Esophagus squamous epithelium (tissue), 5 donors: ENCODE results near the gene TMEM214. TPM values are rescaled to one million over a fixed set of nuclear protein-coding genes. Genes with fewer than 3 reads are reported as not detected.

ENCODE experiments used
- DNase-seq: peaks from one replicate; lab custom pipeline; 2025; lab: John Stamatoyannopoulos, UW
- H3K27ac ChIP-seq, 4 donors: fragments of 200-600 bp; sonication (generic); one replicate each; pipeline ENCODE4 v1.5.1; 2016 to 2019; ENCODE audit warnings: mild to moderate bottlenecking in 1 of 4
- H3K27me3 ChIP-seq, 4 donors: fragments of 200-600 bp; sonication (generic); 1 replicate in 3 of 4; 2 replicates in 1 of 4; pipeline versions ENCODE4 v1.5.1 to v1.6.0; 2017 to 2021; ENCODE audit warnings: antibody characterized with exemption in 1 of 4
- H3K36me3 ChIP-seq, 3 donors: fragments of 200-600 bp; sonication (generic); one replicate each; pipeline ENCODE4 v1.5.1; 2016 to 2019
- H3K4me1 ChIP-seq, 3 donors: fragments of 200-600 bp; sonication (generic); one replicate each; pipeline ENCODE4 v1.5.1; 2017 to 2019
- H3K4me3 ChIP-seq, 4 donors: fragments of 200-600 bp; sonication (generic); 1 replicate in 3 of 4; 2 replicates in 1 of 4; pipeline ENCODE4 v1.5.1; 2016 to 2019; ENCODE audit warnings: mild to moderate bottlenecking in 2 of 4, moderate library complexity in 1 of 4
- H3K9me3 ChIP-seq, 3 donors: fragments of 200-600 bp; sonication (generic); one replicate each; pipeline ENCODE4 v1.5.1; 2016 to 2019
- CTCF ChIP-seq, 6 experiments: fragments of 450-650 bp in 4 of 6; fragments of 200-600 bp in 2 of 6; sonication (generic) in 2 of 6; IDR thresholded peaks; one replicate each; pipeline ENCODE4 v1.5.1; 2016 to 2019; ENCODE audit warnings: antibody characterized with exemption in 6 of 6, mild to moderate bottlenecking in 4 of 6, moderate library complexity in 4 of 6
- POLR2A ChIP-seq, 4 donors: fragments of 450-650 bp; IDR thresholded peaks; one replicate each; pipeline ENCODE4 v1.6.1; 2017; ENCODE audit warnings: antibody characterized with exemption in 4 of 4, mild to moderate bottlenecking in 4 of 4, moderate library complexity in 3 of 4
- WGBS, 2 donors: methylation state at CpG; one replicate each; pipeline ENCODE4 v1.1.5; 2018; 5-methylcytosine and 5-hydroxymethylcytosine counted together
- intact Hi-C: fragments of 100-400 bp; cut with DNase I; formaldehyde crosslinking; loops from one replicate; pipeline ENCODE4 v1.15.0; 2022
- total RNA-seq, 4 donors: library from RNA; depleted of rRNA; stranded (reverse); fragments of >200 nt; gene quantifications; one replicate each; pipeline ENCODE4 v1.1.0, GENCODE V29; 2016
- donor health status: DM: yes; HTN: yes; CAD: no.

Gene TMEM214
- total RNA-seq, 4 donors from 2014 or later: 15.7 to 34.5 (median 32.1) TPM

- TF ChIP-seq CTCF (IDR thresholded peaks at IDR 0.05) (no peak), POLR2A (IDR thresholded peaks at IDR 0.05) (no peak)
- Histone ChIP-seq H3K4me3 (no peak overlapping the region), H3K27me3 (no peaks in the 10 kb centered on the region), H3K4me1 (peaks cover 0 to 24% (median 9%) of the 10 kb centered on the region in 3 donors), H3K9me3 (no peaks in the 10 kb centered on the region), H3K27ac (peak overlapping the region in 2 of 4 donors; percentile 21 to 30), H3K36me3 (peaks cover 4 to 45% (median 10%) of the 10 kb centered on the region in 3 donors)
- intact Hi-C loops: no loop called here
- no peak for DNase-seq
- WGBS, 2 donors: 46 to 60% methylated on average over 10 to 11 of the region's 11 CpGs
Observed at GRCh38 chr2:27021253-27022049, 11.3 kb upstream of the TMEM214 start.

GRCh38 chr2:27023740-27024139 is 9.0 kb upstream of the TMEM214 start:
- DNase-seq: no peak
- Histone ChIP-seq H3K4me1 (peaks cover 0 to 20% (median 9%) of the 10 kb centered on the region in 3 donors), H3K4me3 (no peak overlapping the region), H3K36me3 (peaks cover 4 to 67% (median 10%) of the 10 kb centered on the region in 3 donors), H3K27ac (no peak overlapping the region), H3K9me3 (no peaks in the 10 kb centered on the region), H3K27me3 (no peaks in the 10 kb centered on the region)
- WGBS, 2 donors: 88 to 100% methylated on average over 1 to 3 of the region's 7 CpGs
- TF ChIP-seq CTCF (IDR thresholded peaks at IDR 0.05) (no peak), POLR2A (IDR thresholded peaks at IDR 0.05) (no peak)
- intact Hi-C loops: no loop called here

- Histone ChIP-seq H3K4me1 (peaks cover 0 to 20% (median 9%) of the 10 kb centered on the region in 3 donors), H3K4me3 (no peak overlapping the region), H3K27ac (no peak overlapping the region), H3K9me3 (no peaks in the 10 kb centered on the region), H3K27me3 (no peaks in the 10 kb centered on the region), H3K36me3 (peaks cover 4 to 71% (median 10%) of the 10 kb centered on the region in 3 donors)
- intact Hi-C loops: no loop called here
- TF ChIP-seq CTCF (IDR thresholded peaks at IDR 0.05) (no peak), POLR2A (IDR thresholded peaks at IDR 0.05) (no peak)
- no peak for DNase-seq
- WGBS, 2 donors: 71 to 100% methylated on average over 1 to 11 of the region's 18 CpGs
Observed at GRCh38 chr2:27024188-27024587, 8.6 kb upstream of the TMEM214 start.

DNA sequence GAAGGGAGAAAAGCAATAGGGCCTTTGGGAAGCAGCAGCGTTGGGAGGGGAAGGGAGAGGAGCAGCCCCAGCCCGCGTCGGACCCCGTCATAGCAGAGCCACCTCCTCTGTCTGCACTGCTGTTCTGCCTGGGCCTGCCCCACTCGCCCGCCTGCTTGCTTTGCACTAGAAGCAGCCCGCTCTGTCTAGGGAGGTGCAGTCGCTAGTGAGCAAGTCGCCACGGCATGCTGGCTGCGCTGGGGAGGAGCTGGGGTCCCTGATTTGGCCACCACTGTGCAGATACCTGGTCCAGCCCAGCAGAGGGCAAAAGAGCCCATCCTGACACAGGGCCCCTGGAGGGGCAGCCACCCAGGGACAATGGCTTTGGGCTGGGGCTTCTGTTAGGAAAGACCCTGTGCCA is 8.0 kb upstream of the TMEM214 start:
- no peak for TF ChIP-seq CTCF (IDR thresholded peaks at IDR 0.05)
- no peak for TF ChIP-seq POLR2A (IDR thresholded peaks at IDR 0.05)
- Histone ChIP-seq H3K36me3 (peaks cover 4 to 78% (median 10%) of the 10 kb centered on the region in 3 donors), H3K4me1 (peaks cover 0 to 20% (median 9%) of the 10 kb centered on the region in 3 donors), H3K4me3 (no peak overlapping the region), H3K27me3 (no peaks in the 10 kb centered on the region), H3K27ac (no peak overlapping the region), H3K9me3 (no peaks in the 10 kb centered on the region)
- WGBS, 2 donors: 80 to 83% methylated on average over 7 to 11 of the region's 12 CpGs
- no peak for DNase-seq
- intact Hi-C loops: no loop called here

GRCh38 chr2:27025281-27025800 is 7.4 kb upstream of the TMEM214 start:
- Histone ChIP-seq H3K36me3 (peaks cover 4 to 83% (median 10%) of the 10 kb centered on the region in 3 donors), H3K27me3 (no peaks in the 10 kb centered on the region), H3K27ac (no peak overlapping the region), H3K9me3 (no peaks in the 10 kb centered on the region), H3K4me3 (no peak overlapping the region), H3K4me1 (peaks cover 0 to 20% (median 9%) of the 10 kb centered on the region in 3 donors)
- 80 to 95% methylated on average over 1 to 7 of the region's 13 CpGs for WGBS, 2 donors
- no peak for TF ChIP-seq POLR2A (IDR thresholded peaks at IDR 0.05)
- no peak for TF ChIP-seq CTCF (IDR thresholded peaks at IDR 0.05)
- no peak for DNase-seq
- intact Hi-C loops: no loop called here
